ENCODE results near the gene LYRM1. TPM values are rescaled to one million over a fixed set of nuclear protein-coding genes. Genes with fewer than 3 reads are reported as not detected.

The LYRM1 gene
- total and polyA plus RNA-seq, 2 of the 8 experiments (the other 6 are each of a cell fraction or from before 2014, with no cell fraction given), result 11.6 to 13.4 TPM

DNA sequence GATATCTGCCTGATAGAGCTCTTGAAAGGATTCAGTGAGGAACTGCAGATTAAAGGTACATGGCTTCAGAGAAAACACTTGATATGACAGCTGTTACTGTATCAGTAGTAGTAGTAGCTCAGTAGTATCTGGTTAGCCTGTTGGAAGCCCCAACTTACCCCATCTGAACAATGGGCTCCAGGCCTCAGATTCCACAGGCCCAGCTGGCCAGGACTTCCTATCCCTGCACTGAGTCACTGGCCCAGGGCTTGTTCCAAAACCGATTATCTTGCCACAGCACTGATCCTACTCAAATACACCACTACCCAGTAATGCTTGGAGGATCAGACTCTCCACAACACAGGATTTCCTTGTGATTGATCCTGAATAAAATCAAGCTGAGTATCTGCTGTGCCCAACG, 33.0 kb upstream of the LYRM1 start (continued):
- TF ChIP-seq SIX5 (IDR thresholded peaks at IDR 0.05; ENCODE audit: low read depth, low read length) (no peak), GTF2F1 (IDR thresholded peaks at IDR 0.05; ENCODE audit: borderline replicate concordance, low read depth, low read length) (no peak)
